ENCODE data around the gene TIGAR.

TIGAR gene

DNA sequence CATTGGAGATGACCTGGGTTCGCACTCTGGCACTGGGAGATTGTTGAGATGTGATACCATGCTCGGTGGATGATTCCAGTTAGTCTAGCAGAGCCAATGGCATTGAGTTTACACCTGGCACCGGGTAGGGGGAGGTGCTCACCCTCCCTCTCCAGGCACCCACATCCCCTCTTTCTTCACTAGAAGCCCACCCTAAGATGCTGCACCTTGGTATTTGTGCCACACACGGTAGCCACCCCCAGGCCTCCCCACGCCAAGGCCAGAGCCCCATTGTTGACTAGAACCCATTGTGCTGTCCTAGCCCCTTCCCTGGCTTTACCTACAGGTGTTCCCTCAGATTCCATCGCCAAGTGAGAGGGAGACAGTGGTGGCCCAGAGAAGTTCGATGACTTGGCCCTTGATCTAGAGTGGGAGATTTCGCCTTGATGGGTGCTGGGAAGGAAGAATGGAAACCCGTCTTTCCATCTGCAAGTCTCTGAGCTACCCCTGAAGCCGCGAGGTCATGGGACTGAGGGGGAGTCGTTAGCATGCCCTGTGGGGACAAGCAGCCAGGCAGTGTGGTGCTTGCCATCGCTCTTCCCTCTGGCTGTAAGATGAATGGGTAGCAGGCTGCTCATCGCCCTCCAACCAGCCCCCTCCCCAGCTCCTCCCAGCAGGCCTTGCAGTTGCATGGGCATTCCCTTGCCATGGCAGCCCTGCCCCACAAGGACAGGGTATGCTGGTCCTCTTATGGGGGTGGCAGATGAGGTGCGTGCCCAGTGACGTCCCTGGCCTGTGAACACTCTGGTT lies 38.7 kb upstream of the TIGAR start:
- DNase-seq (ENCODE audit: low spot score), result no peak
- POLR2A ChIA-PET (ENCODE audit: low non-redundant PET), result no interaction called here
- CTCF ChIA-PET, result interaction anchor here (1.6 kb wide), 1 partner anchor 244 kb away, joined by 5 read pairs; no protein-coding TSS in a partner anchor
- no peak overlapping the region for H3K27ac ChIP-seq
- TF ChIP-seq, protein P1, sequence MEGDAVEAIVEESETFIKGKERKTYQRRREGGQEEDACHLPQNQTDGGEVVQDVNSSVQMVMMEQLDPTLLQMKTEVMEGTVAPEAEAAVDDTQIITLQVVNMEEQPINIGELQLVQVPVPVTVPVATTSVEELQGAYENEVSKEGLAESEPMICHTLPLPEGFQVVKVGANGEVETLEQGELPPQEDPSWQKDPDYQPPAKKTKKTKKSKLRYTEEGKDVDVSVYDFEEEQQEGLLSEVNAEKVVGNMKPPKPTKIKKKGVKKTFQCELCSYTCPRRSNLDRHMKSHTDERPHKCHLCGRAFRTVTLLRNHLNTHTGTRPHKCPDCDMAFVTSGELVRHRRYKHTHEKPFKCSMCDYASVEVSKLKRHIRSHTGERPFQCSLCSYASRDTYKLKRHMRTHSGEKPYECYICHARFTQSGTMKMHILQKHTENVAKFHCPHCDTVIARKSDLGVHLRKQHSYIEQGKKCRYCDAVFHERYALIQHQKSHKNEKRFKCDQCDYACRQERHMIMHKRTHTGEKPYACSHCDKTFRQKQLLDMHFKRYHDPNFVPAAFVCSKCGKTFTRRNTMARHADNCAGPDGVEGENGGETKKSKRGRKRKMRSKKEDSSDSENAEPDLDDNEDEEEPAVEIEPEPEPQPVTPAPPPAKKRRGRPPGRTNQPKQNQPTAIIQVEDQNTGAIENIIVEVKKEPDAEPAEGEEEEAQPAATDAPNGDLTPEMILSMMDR (conservative IDR thresholded peaks at IDR 0.05; ENCODE audit: low read depth), result no peak

- CTCF ChIA-PET, result no interaction called here
- H3K27ac ChIP-seq, result no peak overlapping the region
- TF ChIP-seq, protein P1 (conservative IDR thresholded peaks at IDR 0.05; ENCODE audit: low read depth), result no peak
- DNase-seq (ENCODE audit: low spot score), result no peak
- POLR2A ChIA-PET (ENCODE audit: low non-redundant PET), result no interaction called here
Observed at GRCh38 chr12:4282892-4283511, 38.0 kb upstream of the TIGAR start.

DNA sequence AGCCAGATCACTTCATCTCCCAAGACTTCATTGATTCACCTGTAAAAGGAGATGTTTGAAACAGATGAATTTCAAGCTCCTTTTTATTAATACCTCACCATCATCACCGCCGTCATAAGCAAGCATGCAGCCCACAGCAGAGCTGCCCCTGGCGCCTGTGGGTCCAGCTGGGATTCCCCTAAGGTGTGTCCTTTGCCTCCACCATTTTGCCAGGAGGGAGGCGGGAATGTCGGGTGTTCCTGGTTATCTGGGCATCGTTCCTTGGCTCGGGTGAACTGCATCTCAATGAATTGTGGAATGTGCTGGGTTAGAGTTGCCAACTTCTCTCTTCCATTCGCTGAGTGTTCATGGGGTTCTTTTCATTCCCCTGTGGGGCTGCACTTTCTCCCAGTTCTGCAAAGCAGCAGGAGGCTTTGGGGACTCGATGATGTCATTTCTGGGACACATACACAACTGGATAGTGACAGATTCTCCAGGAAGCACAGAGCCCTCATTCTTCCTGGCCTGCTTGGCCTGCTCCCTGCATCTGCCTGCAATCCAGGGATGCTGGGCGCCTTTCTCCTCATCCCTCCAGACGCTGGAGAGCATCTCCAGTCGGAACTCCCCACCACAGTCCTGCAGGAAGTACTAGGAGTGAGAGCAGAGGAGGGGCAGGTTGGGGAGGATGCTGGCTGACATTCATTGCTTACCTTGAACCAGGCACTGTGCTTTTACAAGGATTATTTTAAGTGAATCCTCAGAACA lies 37.3 kb upstream of the TIGAR start:
- POLR2A ChIA-PET (ENCODE audit: low non-redundant PET), result interaction anchor here (0.6 kb wide), 1 partner anchor 8 kb away, joined by 3 read pairs; no protein-coding TSS in a partner anchor
- CTCF ChIA-PET, result no interaction called here
- DNase-seq (ENCODE audit: low spot score), result no peak
- TF ChIP-seq, protein P1 (conservative IDR thresholded peaks at IDR 0.05; ENCODE audit: low read depth), result no peak
- H3K27ac ChIP-seq, result no peak overlapping the region

DNA sequence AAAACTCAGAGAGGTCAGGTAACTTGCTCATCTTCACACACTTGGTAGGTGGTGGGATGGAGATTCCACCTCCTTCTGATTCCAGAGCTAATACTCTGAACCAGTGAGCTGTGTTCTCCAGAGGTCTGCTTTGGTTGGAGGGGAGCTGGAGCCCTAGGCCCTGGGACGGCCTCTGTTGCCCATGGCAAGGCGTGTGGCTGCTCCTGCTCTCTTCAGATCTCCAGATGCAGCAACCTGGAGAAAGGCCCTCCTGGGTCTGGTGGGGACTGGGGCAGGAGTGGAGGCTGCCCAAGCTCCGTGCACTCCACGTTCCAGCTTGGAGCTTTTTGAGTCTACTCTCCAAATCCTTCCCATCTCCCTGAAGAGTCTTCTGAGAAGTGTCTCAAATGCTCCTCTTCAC lies 36.7 kb upstream of the TIGAR start:
- ChIA-PET POLR2A (ENCODE audit: low non-redundant PET) (interaction anchor here (0.6 kb wide), 1 partner anchor 9 kb away, joined by 3 read pairs; no protein-coding TSS in a partner anchor), CTCF (no interaction called here)
- no peak for DNase-seq (ENCODE audit: low spot score)
- TF ChIP-seq, protein P1 (conservative IDR thresholded peaks at IDR 0.05; ENCODE audit: low read depth), result no peak
- H3K27ac ChIP-seq, result no peak overlapping the region

GRCh38 chr12:4285070-4285469 lies 35.9 kb upstream of the TIGAR start:
- POLR2A ChIA-PET (ENCODE audit: low non-redundant PET), result no interaction called here

GRCh38 chr12:4286228-4286627 lies 34.8 kb upstream of the TIGAR start:
- TF ChIP-seq, protein P1 (conservative IDR thresholded peaks at IDR 0.05; ENCODE audit: low read depth), result no peak
- no peak overlapping the region for H3K27ac ChIP-seq
- ChIA-PET POLR2A (ENCODE audit: low non-redundant PET) (no interaction called here), CTCF (no interaction called here)
- DNase-seq (ENCODE audit: low spot score), result no peak

More at GRCh38 chr12:4285070-4285469, 35.9 kb upstream of the TIGAR start:
- H3K27ac ChIP-seq, result no peak overlapping the region
- no peak for DNase-seq (ENCODE audit: low spot score)
- TF ChIP-seq, protein P1 (conservative IDR thresholded peaks at IDR 0.05; ENCODE audit: low read depth), result no peak
- CTCF ChIA-PET, result interaction anchor here (0.6 kb wide), 1 partner anchor 278 kb away, joined by 3 read pairs; no protein-coding TSS in a partner anchor
